MM.1S (cell line): Measurements from ENCODE around the gene AKR1A1.

Source experiments
- DNase-seq: peaks from one replicate; pipeline ENCODE4 v3.0.0-alpha.2; 2015
- H2AFZ ChIP-seq: fragments of 300-600 bp; sonication (generic); 2 replicates; pipeline ENCODE4 v1.6.0; 2016; ENCODE audit warnings: antibody characterized with exemption, low read length
- H3F3A ChIP-seq: fragments of 300-600 bp; sonication (generic); 2 replicates; pipeline ENCODE4 v1.6.1; 2016; ENCODE audit warnings: mild to moderate bottlenecking, antibody characterized with exemption, low read length, moderate library complexity, mixed read lengths; ENCODE audit not compliant: insufficient read depth
- H3K27ac ChIP-seq: fragments of 300-600 bp; sonication (generic); 2 replicates; pipeline ENCODE4 v1.5.1; 2016; ENCODE audit warnings: mild to moderate bottlenecking, low read length
- H3K27me3 ChIP-seq: fragments of 300-600 bp; sonication (generic); replicated peaks from 2 replicates; pipeline ENCODE4 v1.6.0; 2016; ENCODE audit warnings: low read length; ENCODE audit not compliant: insufficient read depth
- H3K36me3 ChIP-seq: fragments of 300-600 bp; sonication (generic); replicated peaks from 2 replicates; pipeline ENCODE4 v1.6.1; 2016; ENCODE audit warnings: mild to moderate bottlenecking, low read length, mixed read lengths; ENCODE audit not compliant: insufficient read depth
- H3K4me1 ChIP-seq: fragments of 300-600 bp; sonication (generic); 2 replicates; pipeline ENCODE4 v1.6.1; 2016; ENCODE audit warnings: low read length, mixed read lengths
- H3K4me2 ChIP-seq: fragments of 300-600 bp; sonication (generic); 2 replicates; pipeline ENCODE4 v1.6.0; 2016; ENCODE audit warnings: low read depth, low read length
- H3K4me3 ChIP-seq: fragments of 300-600 bp; sonication (generic); 2 replicates; pipeline ENCODE4 v1.5.1; 2016; ENCODE audit warnings: low read length, mixed read lengths
- H3K79me2 ChIP-seq: fragments of 300-600 bp; sonication (generic); 2 replicates; pipeline ENCODE4 v1.6.1; 2016; ENCODE audit warnings: mixed run types, low read length, mixed read lengths
- H3K9ac ChIP-seq: fragments of 300-600 bp; sonication (generic); 2 replicates; pipeline ENCODE4 v1.6.1; 2016; ENCODE audit warnings: low read length, mixed read lengths
- H3K9me2 ChIP-seq: fragments of 300-600 bp; sonication (generic); replicated peaks from 2 replicates; pipeline ENCODE4 v1.6.1; 2016; ENCODE audit warnings: mild to moderate bottlenecking, low read length, mixed read lengths; ENCODE audit not compliant: insufficient read depth
- H3K9me3 ChIP-seq: fragments of 300-600 bp; sonication (generic); replicated peaks from 2 replicates; pipeline ENCODE4 v1.6.1; 2016; ENCODE audit warnings: mild to moderate bottlenecking, low read length, mixed read lengths; ENCODE audit not compliant: insufficient read depth
- H4K20me1 ChIP-seq: fragments of 300-600 bp; sonication (generic); 2 replicates; pipeline ENCODE4 v1.6.1; 2016; ENCODE audit warnings: mild to moderate bottlenecking, low read length, moderate library complexity, mixed read lengths; ENCODE audit not compliant: insufficient read depth
- EZH2 ChIP-seq: fragments of 300-600 bp; sonication (generic); optimal IDR thresholded peaks from 2 replicates; pipeline ENCODE3; 2017; ENCODE audit warnings: low read depth, mild to moderate bottlenecking, antibody characterized with exemption, low read length, mixed read lengths
- EZH2phosphoT487 ChIP-seq: fragments of 300-600 bp; sonication (generic); IDR thresholded peaks from 2 replicates; pipeline ENCODE4 v1.6.1; 2018; ENCODE audit warnings: antibody characterized with exemption, low read length
- TF ChIP-seq, protein P1 (sequence below): fragments of 300-600 bp; sonication (generic); IDR thresholded peaks from 2 replicates; pipeline ENCODE4 v1.5.1; 2016; ENCODE audit warnings: antibody characterized with exemption, low read length, mixed read lengths

AKR1A1 gene

DNA sequence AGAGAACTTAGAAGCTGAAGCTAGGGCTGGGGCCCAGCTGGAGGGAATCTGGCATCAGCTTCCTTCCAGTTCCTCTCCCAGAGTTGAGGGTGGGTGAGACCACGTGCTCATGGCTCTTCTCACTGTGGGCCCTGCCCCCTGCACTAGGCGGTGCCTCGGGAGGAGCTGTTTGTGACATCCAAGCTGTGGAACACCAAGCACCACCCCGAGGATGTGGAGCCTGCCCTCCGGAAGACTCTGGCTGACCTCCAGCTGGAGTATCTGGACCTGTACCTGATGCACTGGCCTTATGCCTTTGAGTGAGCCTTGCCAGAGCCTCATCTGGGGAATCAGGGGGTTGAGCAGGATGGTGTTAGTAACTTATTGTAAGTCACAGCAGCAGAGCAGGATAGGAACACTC is 16.1 kb downstream of the AKR1A1 start:
- Histone ChIP-seq H3K79me2 (peaks cover 18% of the 10 kb centered on the region), H3K9ac (no peak overlapping the region), H3K36me3 (no peaks in the 10 kb centered on the region; the same call in 1 of the 2 replicates), H3F3A (peaks cover 9% of the 10 kb centered on the region), H2AFZ (no peak overlapping the region), H3K4me2 (no peak overlapping the region), H3K4me1 (no peaks in the 10 kb centered on the region), H3K4me3 (no peak overlapping the region), H3K9me3 (no peaks in the 10 kb centered on the region), H3K27ac (no peak overlapping the region), H3K27me3 (no peaks in the 10 kb centered on the region), H3K9me2 (no peaks in the 10 kb centered on the region), H4K20me1 (no peaks in the 10 kb centered on the region)
- DNase-seq: no peak
- TF ChIP-seq EZH2 (no peak), EZH2phosphoT487 (no peak)
- TF ChIP-seq, protein P1, sequence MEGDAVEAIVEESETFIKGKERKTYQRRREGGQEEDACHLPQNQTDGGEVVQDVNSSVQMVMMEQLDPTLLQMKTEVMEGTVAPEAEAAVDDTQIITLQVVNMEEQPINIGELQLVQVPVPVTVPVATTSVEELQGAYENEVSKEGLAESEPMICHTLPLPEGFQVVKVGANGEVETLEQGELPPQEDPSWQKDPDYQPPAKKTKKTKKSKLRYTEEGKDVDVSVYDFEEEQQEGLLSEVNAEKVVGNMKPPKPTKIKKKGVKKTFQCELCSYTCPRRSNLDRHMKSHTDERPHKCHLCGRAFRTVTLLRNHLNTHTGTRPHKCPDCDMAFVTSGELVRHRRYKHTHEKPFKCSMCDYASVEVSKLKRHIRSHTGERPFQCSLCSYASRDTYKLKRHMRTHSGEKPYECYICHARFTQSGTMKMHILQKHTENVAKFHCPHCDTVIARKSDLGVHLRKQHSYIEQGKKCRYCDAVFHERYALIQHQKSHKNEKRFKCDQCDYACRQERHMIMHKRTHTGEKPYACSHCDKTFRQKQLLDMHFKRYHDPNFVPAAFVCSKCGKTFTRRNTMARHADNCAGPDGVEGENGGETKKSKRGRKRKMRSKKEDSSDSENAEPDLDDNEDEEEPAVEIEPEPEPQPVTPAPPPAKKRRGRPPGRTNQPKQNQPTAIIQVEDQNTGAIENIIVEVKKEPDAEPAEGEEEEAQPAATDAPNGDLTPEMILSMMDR: no peak

DNA sequence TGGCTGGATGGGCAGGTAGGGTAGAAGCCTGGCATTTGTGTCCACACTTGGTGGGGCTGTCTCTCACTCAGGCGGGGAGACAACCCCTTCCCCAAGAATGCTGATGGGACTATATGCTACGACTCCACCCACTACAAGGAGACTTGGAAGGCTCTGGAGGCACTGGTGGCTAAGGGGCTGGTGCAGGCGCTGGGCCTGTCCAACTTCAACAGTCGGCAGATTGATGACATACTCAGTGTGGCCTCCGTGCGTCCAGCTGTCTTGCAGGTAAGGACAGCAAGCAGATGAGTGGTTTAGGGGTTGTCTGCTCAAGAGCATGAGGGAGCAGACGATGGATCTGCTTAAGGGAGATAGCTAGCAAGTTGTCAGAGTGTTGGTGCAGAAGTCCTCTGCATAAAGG is 17.3 kb downstream of the AKR1A1 start:
- Histone ChIP-seq H3K27me3 (no peaks in the 10 kb centered on the region), H3K4me3 (no peak overlapping the region), H3K4me2 (no peak overlapping the region), H4K20me1 (no peaks in the 10 kb centered on the region), H3K9me2 (no peaks in the 10 kb centered on the region), H3K4me1 (no peaks in the 10 kb centered on the region), H2AFZ (no peak overlapping the region), H3K79me2 (peaks cover 13% of the 10 kb centered on the region), H3K9me3 (no peaks in the 10 kb centered on the region), H3F3A (peaks cover 9% of the 10 kb centered on the region), H3K27ac (no peak overlapping the region), H3K36me3 (no peaks in the 10 kb centered on the region), H3K9ac (no peak overlapping the region)
- DNase-seq: no peak
- TF ChIP-seq, protein P1: no peak
- no peak for TF ChIP-seq EZH2phosphoT487
- TF ChIP-seq EZH2: no peak

DNA sequence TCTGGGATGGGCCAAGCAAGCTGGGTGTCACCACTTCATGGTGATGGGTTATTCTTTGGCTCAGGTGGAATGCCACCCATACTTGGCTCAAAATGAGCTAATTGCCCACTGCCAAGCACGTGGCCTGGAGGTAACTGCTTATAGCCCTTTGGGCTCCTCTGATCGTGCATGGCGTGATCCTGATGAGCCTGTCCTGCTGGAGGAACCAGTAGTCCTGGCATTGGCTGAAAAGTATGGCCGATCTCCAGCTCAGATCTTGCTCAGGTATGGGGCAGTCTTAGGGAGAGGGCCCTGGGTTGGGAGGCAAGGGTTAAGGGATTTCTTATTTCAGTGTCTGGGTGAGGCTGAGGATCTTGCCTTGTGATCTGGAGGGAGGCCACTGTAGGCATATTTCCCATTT is 17.8 kb downstream of the AKR1A1 start:
- no peaks in the 10 kb centered on the region for H3K27me3 ChIP-seq
- H3K4me2 ChIP-seq: no peak overlapping the region
- no peaks in the 10 kb centered on the region for H3K36me3 ChIP-seq
- H3K27ac ChIP-seq: no peak overlapping the region
- H2AFZ ChIP-seq: no peak overlapping the region
- no peaks in the 10 kb centered on the region for H3K9me3 ChIP-seq
- no peak overlapping the region for H3K4me3 ChIP-seq
- no peak for TF ChIP-seq EZH2phosphoT487
- no peak for TF ChIP-seq EZH2
- TF ChIP-seq, protein P1: no peak
- H3K9me2 ChIP-seq: no peaks in the 10 kb centered on the region
- peaks cover 9% of the 10 kb centered on the region for H3F3A ChIP-seq
- DNase-seq: no peak
- H3K4me1 ChIP-seq: no peaks in the 10 kb centered on the region
- no peaks in the 10 kb centered on the region for H4K20me1 ChIP-seq
- H3K79me2 ChIP-seq: peaks cover 13% of the 10 kb centered on the region
- H3K9ac ChIP-seq: no peak overlapping the region
